H1 (cell line): ENCODE data around the gene CMIP. TPM values are rescaled to one million over a fixed set of nuclear protein-coding genes. Genes with fewer than 3 reads are reported as not detected.

ENCODE experiments used
- CTCF ChIA-PET: fragments of 300-600 bp; sonication (Branson Sonifier 250); formaldehyde crosslinking; loops from one replicate; lab custom pipeline; 2021; ENCODE audit not compliant: partially characterized antibody; lab: Charles Lee
- POLR2A ChIA-PET: fragments of 300-600 bp; sonication (Branson Sonifier 250); formaldehyde crosslinking; loops from one replicate; lab custom pipeline; 2021; ENCODE audit warnings: inconsistent platforms; ENCODE audit not compliant: partially characterized antibody; lab: Charles Lee
- DNase-seq, 2 experiments: peaks; one replicate each; pipeline versions ENCODE4 v3.0.0 to v3.0.0-alpha.2; 2010 to 2022; ENCODE audit warnings: low spot score in 2 of 2, low read depth in 1 of 2, mixed read lengths in 1 of 2
- FAIRE-seq: peaks from 2 replicates; lab custom pipeline; 2011; peaks lifted over from hg19 to GRCh38; lab: Jason Lieb, UNC
- H2AFZ ChIP-seq: 2 replicates; pipeline ENCODE4 v1.8.1; 2012; ENCODE audit warnings: low read length, inconsistent platforms
- H2AK5ac ChIP-seq: 2 replicates; pipeline ENCODE4 v1.6.1; 2013; ENCODE audit warnings: low read depth, low read length
- H2BK120ac ChIP-seq: replicated peaks from 2 replicates; pipeline ENCODE3; 2013; ENCODE audit warnings: low read depth, low read length, inconsistent platforms
- H2BK12ac ChIP-seq: 2 replicates; pipeline ENCODE4 v1.6.1; 2013; ENCODE audit warnings: low read depth, low read length
- H2BK15ac ChIP-seq: 2 replicates; pipeline ENCODE4 v1.6.1; 2013; ENCODE audit warnings: low read length
- H2BK20ac ChIP-seq: 2 replicates; pipeline ENCODE4 v1.6.1; 2013; ENCODE audit warnings: low read length
- H2BK5ac ChIP-seq: 2 replicates; pipeline ENCODE4 v1.6.1; 2013; ENCODE audit warnings: low read depth, low read length
- H3K14ac ChIP-seq: 2 replicates; pipeline ENCODE4 v1.6.1; 2013; ENCODE audit warnings: inconsistent platforms; ENCODE audit not compliant: insufficient read length
- H3K18ac ChIP-seq: 2 replicates; pipeline ENCODE4 v1.6.1; 2013; ENCODE audit warnings: low read length; ENCODE audit errors: extremely low read depth
- H3K23ac ChIP-seq: 2 replicates; pipeline ENCODE4 v1.6.1; 2013; ENCODE audit warnings: inconsistent platforms; ENCODE audit not compliant: insufficient read length
- H3K23me2 ChIP-seq: 2 replicates; pipeline ENCODE4 v1.6.1; 2013; ENCODE audit warnings: low read depth, low read length
- H3K27ac ChIP-seq: 2 replicates; pipeline ENCODE4 v1.6.1; 2011; ENCODE audit warnings: low read depth, low read length, inconsistent platforms
- H3K27me3 ChIP-seq, 4 experiments: replicated peaks in 1 of 4; 1 replicate in 1 of 4; 2 replicates in 3 of 4; pipeline versions ENCODE4 v1.6.1 to v1.8.1; 2011 to 2013; ENCODE audit warnings: low read length in 3 of 4, mild to moderate bottlenecking in 3 of 4, inconsistent platforms in 2 of 4, mixed read lengths in 2 of 4, moderate library complexity in 1 of 4; ENCODE audit not compliant: control insufficient read depth in 3 of 4, insufficient read depth in 3 of 4; ENCODE audit errors: extremely low read depth in 1 of 4
- H3K36me3 ChIP-seq, 4 experiments: 2 replicates each; pipeline versions ENCODE4 v1.6.1 to v1.8.1; 2011 to 2013; ENCODE audit warnings: mild to moderate bottlenecking in 4 of 4, low read length in 3 of 4, moderate library complexity in 2 of 4, control low read depth in 1 of 4, inconsistent platforms in 1 of 4; ENCODE audit not compliant: insufficient read depth in 4 of 4, control insufficient read depth in 2 of 4
- H3K4ac ChIP-seq: replicated peaks from 2 replicates; pipeline ENCODE3; 2013; ENCODE audit warnings: low read length, low read depth, mixed read lengths, inconsistent platforms; ENCODE audit not compliant: insufficient read length
- H3K4me1 ChIP-seq, 4 experiments: replicated peaks in 1 of 4; 1 replicate in 1 of 4; 2 replicates in 3 of 4; pipeline versions ENCODE4 v1.6.1 to v1.8.1; 2011 to 2013; ENCODE audit warnings: low read length in 3 of 4, inconsistent platforms in 2 of 4, mixed read lengths in 1 of 4; ENCODE audit not compliant: insufficient read depth in 4 of 4, control insufficient read depth in 3 of 4
- H3K4me2 ChIP-seq, 2 experiments: 2 replicates each; pipeline versions ENCODE4 v1.6.1 to v1.8.1; 2011 to 2013; ENCODE audit warnings: low read depth in 2 of 2, low read length in 2 of 2, control low read depth in 1 of 2, inconsistent platforms in 1 of 2, mild to moderate bottlenecking in 1 of 2; ENCODE audit not compliant: insufficient read depth in 1 of 2
- H3K4me3 ChIP-seq, 4 experiments: fragments of 200-600, 300-600 bp in 1 of 4; sonication (generic), shearing (Covaris generic), sonication (Bioruptor Twin) in 1 of 4; 2 replicates each; pipeline versions ENCODE4 v1.5.1 to v1.8.1; 2011 to 2016; ENCODE audit warnings: low read length in 4 of 4, low read depth in 3 of 4, control low read depth in 2 of 4, inconsistent platforms in 2 of 4, mild to moderate bottlenecking in 2 of 4, mixed read lengths in 1 of 4, moderate library complexity in 1 of 4; ENCODE audit not compliant: insufficient read depth in 2 of 4; ENCODE audit errors: extremely low read depth in 1 of 4
- H3K56ac ChIP-seq: replicated peaks from 2 replicates; pipeline ENCODE3; 2013; ENCODE audit warnings: low read depth, mild to moderate bottlenecking, mixed read lengths, low read length, inconsistent platforms; ENCODE audit not compliant: insufficient read length
- H3K79me1 ChIP-seq: 2 replicates; pipeline ENCODE4 v1.6.1; 2013; ENCODE audit warnings: low read depth, low read length, control low read depth
- H3K79me2 ChIP-seq, 2 experiments: 2 replicates each; pipeline versions ENCODE4 v1.6.1 to v1.8.1; 2012 to 2013; ENCODE audit warnings: low read length in 2 of 2, mild to moderate bottlenecking in 2 of 2, inconsistent platforms in 1 of 2; ENCODE audit not compliant: insufficient read depth in 2 of 2, control insufficient read depth in 1 of 2
- H3K9ac ChIP-seq, 4 experiments: replicated peaks in 1 of 4; 1 replicate in 1 of 4; 2 replicates in 3 of 4; pipeline versions ENCODE4 v1.6.1 to v1.8.1; 2011 to 2013; ENCODE audit warnings: low read depth in 3 of 4, low read length in 3 of 4, control low read depth in 2 of 4, mild to moderate bottlenecking in 2 of 4, moderate library complexity in 2 of 4, inconsistent platforms in 1 of 4; ENCODE audit errors: extremely low read depth in 1 of 4
- H3K9me3 ChIP-seq, 2 experiments: 2 replicates each; pipeline versions ENCODE4 v1.6.1 to v1.8.1; 2012 to 2013; ENCODE audit warnings: mild to moderate bottlenecking in 2 of 2, moderate library complexity in 2 of 2, control low read depth in 1 of 2, inconsistent platforms in 1 of 2, low read depth in 1 of 2, low read length in 1 of 2, mixed read lengths in 1 of 2; ENCODE audit not compliant: insufficient read depth in 2 of 2
- H4K20me1 ChIP-seq, 2 experiments: replicated peaks in 1 of 2; 2 replicates each; pipeline versions ENCODE3 to v1.8.1; 2011 to 2013; ENCODE audit warnings: inconsistent platforms in 2 of 2, low read length in 2 of 2, mild to moderate bottlenecking in 1 of 2; ENCODE audit not compliant: insufficient read depth in 2 of 2, control insufficient read depth in 1 of 2
- H4K5ac ChIP-seq: 2 replicates; pipeline ENCODE4 v1.6.1; 2013; ENCODE audit warnings: low read length, low read depth, mixed read lengths, inconsistent platforms; ENCODE audit not compliant: insufficient read length
- H4K8ac ChIP-seq: 2 replicates; pipeline ENCODE4 v1.8.0; 2013; ENCODE audit warnings: mild to moderate bottlenecking, moderate library complexity, low read length, inconsistent platforms; ENCODE audit not compliant: insufficient read depth; ENCODE audit errors: extremely low read depth
- H4K91ac ChIP-seq: replicated peaks from 2 replicates; pipeline ENCODE3; 2013; ENCODE audit warnings: low read length, mixed read lengths, inconsistent platforms; ENCODE audit not compliant: insufficient read length
- EP300 ChIP-seq, 2 experiments: IDR thresholded peaks; 1 replicate in 1 of 2; 2 replicates in 1 of 2; pipeline ENCODE4 v1.6.1; 2011 to 2012; ENCODE audit warnings: low read depth in 2 of 2, low read length in 2 of 2, mild to moderate bottlenecking in 2 of 2, borderline replicate concordance in 1 of 2, inconsistent platforms in 1 of 2, moderate library complexity in 1 of 2
- MAFK ChIP-seq: IDR thresholded peaks from 2 replicates; pipeline ENCODE4 v1.6.1; 2012; ENCODE audit warnings: low read depth, mild to moderate bottlenecking, improper control_type of control experiment, low read length
- WGBS, 2 experiments: shearing (Covaris generic) in 1 of 2; methylation state at CpG; one replicate each; pipeline versions ENCODE4 v1.1.6 to v1.1.7; 2013 to 2015; ENCODE audit warnings: low lambda C conversion rate in 2 of 2, mixed read lengths in 2 of 2, inconsistent platforms in 1 of 2, low coverage in 1 of 2, missing lambda C conversion rate in 1 of 2; ENCODE audit not compliant: insufficient replicate concordance in 2 of 2, insufficient coverage in 1 of 2, insufficient read length in 1 of 2; ENCODE audit errors: extremely low coverage in 1 of 2, missing lambda C conversion rate in 1 of 2; 5-methylcytosine and 5-hydroxymethylcytosine counted together
- polyA plus RNA-seq, 7 experiments: library from polyadenylated mRNA; depleted of rRNA in 3 of 7; stranded (reverse) in 5 of 7; unstranded in 2 of 7; fragments of >200 nt in 5 of 7; fragments of 200-250 nt in 2 of 7; gene quantifications; 1 replicate in 5 of 7; 2 replicates in 1 of 7; 4 replicates in 1 of 7; pipeline versions ENCODE4 v1.2.1 to v1.2.3, GENCODE V29; 2011 to 2013; ENCODE audit warnings: missing spikeins in 2 of 7, mixed read lengths in 2 of 7
- total RNA-seq: library from RNA; stranded (reverse); fragmentation: NEBNext Ultra II Directional; extraction: Animal tissue kit (Norgen Biotek cat#: 25700); gene quantifications from 2 replicates; pipeline ENCODE4 v1.2.1, GENCODE V29; 2021

The CMIP gene
- total and polyA plus RNA-seq, 2 of the 8 experiments (the other 6 are each of a cell fraction or from before 2014, with no cell fraction given): 7.9 to 53.2 TPM

DNA sequence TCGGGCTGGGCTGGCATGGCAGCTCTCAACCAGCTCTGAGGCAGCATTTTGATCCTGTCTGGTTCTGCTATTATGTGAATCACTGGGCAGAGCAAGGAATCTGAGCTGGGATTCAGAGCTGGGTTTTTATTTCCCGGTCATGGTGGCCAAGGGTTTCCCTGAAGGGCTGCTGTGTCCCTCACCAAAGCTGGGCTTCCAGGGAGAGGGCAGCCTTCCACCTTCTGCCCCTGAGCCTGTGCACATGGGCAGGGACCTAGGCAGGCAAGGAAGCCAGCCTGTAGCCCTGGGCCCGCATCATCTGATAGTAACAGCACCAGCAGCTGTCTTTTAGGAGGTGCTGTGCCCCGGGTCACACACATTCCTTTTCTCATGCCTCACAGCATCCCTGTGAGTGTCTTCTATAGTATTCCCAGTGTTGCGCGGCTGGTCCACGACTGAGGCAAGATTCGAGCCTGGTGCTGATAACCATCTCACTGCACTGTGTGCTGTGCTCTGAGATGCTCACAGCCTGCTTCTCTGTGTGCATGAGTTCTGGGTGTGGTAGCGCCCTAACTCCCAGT, 249.2 kb downstream of the CMIP start:
- Histone ChIP-seq H3K18ac (no peak overlapping the region), H2BK20ac (no peak overlapping the region), H3K4me1 (no peaks in the 10 kb centered on the region), H2AK5ac (no peak overlapping the region), H3K79me1 (no peaks in the 10 kb centered on the region), H3K4me3 (no peak overlapping the region), H3K56ac (no peak overlapping the region), H2BK5ac (no peak overlapping the region), H2AFZ (no peak overlapping the region), H2BK12ac (no peak overlapping the region), H3K4ac (no peak overlapping the region)
- CTCF ChIA-PET: interaction anchor here (0.6 to 9.8 kb wide), 15 partner anchors 8 to 1753 kb away, joined by 3 to 134 read pairs (median 4); no protein-coding TSS in a partner anchor
- FAIRE-seq: no peak
- no peak for TF ChIP-seq EP300 (IDR thresholded peaks at IDR 0.05; ENCODE audit: borderline replicate concordance in 1 of 2, low read depth in 2 of 2, low read length in 2 of 2)
- TF ChIP-seq MAFK: no peak
- TF ChIP-seq, all 59 proteins: peak for 0
- H2BK120ac ChIP-seq: no peak overlapping the region
- no peak overlapping the region for H2BK15ac ChIP-seq
- H3K23me2 ChIP-seq: no peaks in the 10 kb centered on the region
- H4K20me1 ChIP-seq: peaks cover 1 to 2% of the 10 kb centered on the region in 2 experiments
- 93% methylated on average over 9 of the region's 9 CpGs; no CpG with 5 or more reads in 1 of the 2 experiments for WGBS, 2 experiments
- no peaks in the 10 kb centered on the region for H3K9me3 ChIP-seq
- H4K8ac ChIP-seq: 0 out of 2 replicates have a peak overlapping the region, but pooled peaks have one; percentile 22
- peaks cover 6 to 23% (median 13%) of the 10 kb centered on the region in 4 experiments; a peak in 7 of 8 replicates for H3K36me3 ChIP-seq
- H4K5ac ChIP-seq: no peak overlapping the region
- no peak overlapping the region for H3K23ac ChIP-seq
- H4K91ac ChIP-seq: no peak overlapping the region
- no peak overlapping the region for H3K9ac ChIP-seq
- H3K79me2 ChIP-seq: no peaks in the 10 kb centered on the region
- POLR2A ChIA-PET: interaction anchor here (0.8 kb wide), 1 partner anchor 35 kb away, joined by 3 read pairs; no protein-coding TSS in a partner anchor
- no peaks in the 10 kb centered on the region for H3K27me3 ChIP-seq
- H3K14ac ChIP-seq: no peak overlapping the region
- no peak for DNase-seq
- H3K27ac ChIP-seq: no peak overlapping the region; the same call in 1 of the 2 replicates
- no peak overlapping the region for H3K4me2 ChIP-seq
